Panc1 (cell line): Measurements from ENCODE around the gene TBX21. TPM values are rescaled to one million over a fixed set of nuclear protein-coding genes. Genes with fewer than 3 reads are reported as not detected.

Experiments
- ATAC-seq: fragments of 200-7000 bp; cut with Tn5 transposase; 2 replicates; pipeline ENCODE4 v1.9.1; 2020; ENCODE audit warnings: mild to moderate bottlenecking, moderate library complexity
- BruUV-seq: library from RNA; stranded (reverse); fragments of 400-500 nt; replicated peaks from 2 replicates; lab custom pipeline; 2021; lab: Mats Ljungman, UMichigan
- CTCF ChIA-PET: fragments of 300-600 bp; sonication (Branson Sonifier 250); formaldehyde crosslinking; loops from one replicate; lab custom pipeline; 2022; ENCODE audit warnings: antibody characterized with exemption; lab: Charles Lee
- POLR2A ChIA-PET: fragments of 300-600 bp; sonication (Branson Sonifier 250); formaldehyde crosslinking; loops from one replicate; lab custom pipeline; 2022; ENCODE audit warnings: antibody characterized with exemption; lab: Charles Lee
- DNase-seq: peaks from one replicate; pipeline ENCODE4 v3.0.0-alpha.2; 2010; ENCODE audit warnings: low read depth, low spot score
- H3K27ac ChIP-seq: 2 replicates; pipeline ENCODE4 v1.5.1; 2011; ENCODE audit warnings: mild to moderate bottlenecking, low read length, inconsistent platforms
- H3K27me3 ChIP-seq: fragments of 200-500 bp; sonication (Bioruptor generic); 2 replicates; pipeline ENCODE4 v1.6.0; 2014; ENCODE audit warnings: low read length, inconsistent platforms; ENCODE audit not compliant: control insufficient read depth, insufficient read depth
- H3K36me3 ChIP-seq: fragments of 200-500 bp; sonication (Bioruptor generic); 2 replicates; pipeline ENCODE4 v1.5.1; 2014; ENCODE audit warnings: inconsistent platforms, mild to moderate bottlenecking, low read length, moderate library complexity; ENCODE audit not compliant: control insufficient read depth, insufficient read depth
- H3K4me1 ChIP-seq: 2 replicates; pipeline ENCODE4 v1.5.1; 2011; ENCODE audit warnings: inconsistent platforms, mild to moderate bottlenecking, low read length, moderate library complexity; ENCODE audit not compliant: control insufficient read depth, insufficient read depth
- H3K4me3 ChIP-seq, 2 experiments: 2 replicates each; pipeline ENCODE4 v1.5.1; 2011 to 2012; ENCODE audit warnings: low read depth in 2 of 2, low read length in 2 of 2, mild to moderate bottlenecking in 2 of 2, inconsistent platforms in 1 of 2, moderate library complexity in 1 of 2
- H3K9me3 ChIP-seq: fragments of 200-500 bp; sonication (Bioruptor generic); 2 replicates; pipeline ENCODE4 v1.5.1; 2014; ENCODE audit warnings: low read depth, mild to moderate bottlenecking, inconsistent platforms, low read length, moderate library complexity; ENCODE audit not compliant: control insufficient read depth, insufficient read depth
- POLR2AphosphoS5 ChIP-seq: IDR thresholded peaks from 2 replicates; pipeline ENCODE4 v1.6.1; 2012; ENCODE audit warnings: mild to moderate bottlenecking, low read depth, low read length, moderate library complexity
- REST ChIP-seq, 2 experiments: IDR thresholded peaks; 2 replicates each; pipeline ENCODE4 v1.6.1; 2011 to 2012; ENCODE audit warnings: low read depth in 2 of 2, control low read depth in 1 of 2, low read length in 1 of 2, mild to moderate bottlenecking in 1 of 2, moderate library complexity in 1 of 2; ENCODE audit not compliant: insufficient read depth in 1 of 2
- SIN3A ChIP-seq: IDR thresholded peaks from 2 replicates; pipeline ENCODE4 v1.6.1; 2012; ENCODE audit warnings: low read depth, mild to moderate bottlenecking, low read length, moderate library complexity, borderline replicate concordance; ENCODE audit not compliant: insufficient read depth
- TCF7L2 ChIP-seq: IDR thresholded peaks from 2 replicates; pipeline ENCODE4 v1.6.1; 2011; ENCODE audit warnings: mild to moderate bottlenecking, low read depth, low read length, inconsistent platforms
- in situ Hi-C: cut with HindIII; loops from 2 replicates; pipeline ENCODE4 v1.10.0; 2016; ENCODE audit warnings: low sequenced_read_pairs, low pct_unique_long_range_greater_than_20kb
- intact Hi-C: fragments of 100-400 bp; cut with micrococcal nuclease; formaldehyde crosslinking; loops from one replicate; pipeline ENCODE4 v1.10.0; 2022; ENCODE audit not compliant: unreplicated experiment
- total RNA-seq: library from RNA; stranded (reverse); gene quantifications from one replicate; pipeline ENCODE4 v1.2.1, GENCODE V29; 2021; ENCODE audit not compliant: unreplicated experiment
- TF ChIP-seq, protein P1 (sequence below): fragments of 450-650 bp; IDR thresholded peaks from 2 replicates; pipeline ENCODE4 v1.5.1; 2017; ENCODE audit warnings: mild to moderate bottlenecking

TBX21 gene
- total RNA-seq, 1 experiment from 2014 or later = 0.10 TPM

DNA sequence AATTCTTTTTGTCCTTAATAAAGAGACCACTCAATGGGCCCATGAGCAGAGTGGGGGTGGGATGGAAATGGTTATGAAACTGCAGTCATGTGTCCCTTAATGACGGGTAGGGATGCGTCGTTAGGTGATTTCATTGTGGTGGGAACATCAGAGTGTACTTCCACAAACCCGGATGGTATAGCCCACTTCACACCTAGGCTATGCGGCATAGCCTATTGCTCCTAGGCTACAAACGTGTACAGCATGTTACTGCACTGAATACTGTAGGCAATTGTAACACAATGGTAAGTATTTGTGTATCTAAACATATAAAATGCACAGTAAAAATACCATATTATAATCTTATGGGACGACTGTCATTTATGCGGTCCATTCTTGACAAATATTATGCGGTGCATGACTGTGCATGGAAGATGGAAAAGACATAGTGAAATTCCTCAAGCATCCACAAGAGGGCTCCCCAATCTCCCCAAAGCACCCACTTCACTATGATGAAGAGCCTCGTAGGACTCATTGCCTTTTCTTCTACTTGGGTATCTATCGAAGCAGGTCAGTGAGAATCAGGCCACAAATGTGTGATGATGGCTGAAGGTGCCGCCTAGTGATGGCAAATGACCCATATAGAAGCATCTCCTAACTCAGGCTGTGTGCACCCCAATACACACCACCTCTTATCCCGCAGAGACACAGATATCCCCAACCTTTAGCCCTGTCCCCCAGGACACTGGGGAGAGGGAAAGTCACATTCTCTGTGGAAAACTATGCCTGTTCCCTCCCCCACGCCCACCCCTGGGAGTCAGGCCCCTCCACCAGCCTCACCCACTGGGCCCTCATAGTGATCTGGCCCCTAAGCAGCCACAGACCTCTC is 43.5 kb downstream of the TBX21 start:
- intact Hi-C loops = no loop called here
- BruUV-seq = no TSS peak
- ChIA-PET POLR2A (no interaction called here), CTCF (no interaction called here)
- Histone ChIP-seq H3K27me3 (peaks cover 8% of the 10 kb centered on the region), H3K9me3 (peaks cover under 1% of the 10 kb centered on the region; the same call in 1 of the 2 replicates), H3K36me3 (no peaks in the 10 kb centered on the region), H3K4me3 (no peak overlapping the region), H3K27ac (no peak overlapping the region), H3K4me1 (no peaks in the 10 kb centered on the region)
- TF ChIP-seq, protein P1, sequence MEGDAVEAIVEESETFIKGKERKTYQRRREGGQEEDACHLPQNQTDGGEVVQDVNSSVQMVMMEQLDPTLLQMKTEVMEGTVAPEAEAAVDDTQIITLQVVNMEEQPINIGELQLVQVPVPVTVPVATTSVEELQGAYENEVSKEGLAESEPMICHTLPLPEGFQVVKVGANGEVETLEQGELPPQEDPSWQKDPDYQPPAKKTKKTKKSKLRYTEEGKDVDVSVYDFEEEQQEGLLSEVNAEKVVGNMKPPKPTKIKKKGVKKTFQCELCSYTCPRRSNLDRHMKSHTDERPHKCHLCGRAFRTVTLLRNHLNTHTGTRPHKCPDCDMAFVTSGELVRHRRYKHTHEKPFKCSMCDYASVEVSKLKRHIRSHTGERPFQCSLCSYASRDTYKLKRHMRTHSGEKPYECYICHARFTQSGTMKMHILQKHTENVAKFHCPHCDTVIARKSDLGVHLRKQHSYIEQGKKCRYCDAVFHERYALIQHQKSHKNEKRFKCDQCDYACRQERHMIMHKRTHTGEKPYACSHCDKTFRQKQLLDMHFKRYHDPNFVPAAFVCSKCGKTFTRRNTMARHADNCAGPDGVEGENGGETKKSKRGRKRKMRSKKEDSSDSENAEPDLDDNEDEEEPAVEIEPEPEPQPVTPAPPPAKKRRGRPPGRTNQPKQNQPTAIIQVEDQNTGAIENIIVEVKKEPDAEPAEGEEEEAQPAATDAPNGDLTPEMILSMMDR = peak; percentile 92
- no peak for TF ChIP-seq TCF7L2
- ATAC-seq = peak; percentile 92
- DNase-seq = peak; percentile 17
- in situ Hi-C loops = no loop called here

- in situ Hi-C loops (no loop called here), intact Hi-C loops (no loop called here)
- peaks cover 8% of the 10 kb centered on the region for H3K27me3 ChIP-seq
- POLR2A ChIA-PET = no interaction called here
- ATAC-seq = no peak
- no peaks in the 10 kb centered on the region for H3K4me1 ChIP-seq
- H3K36me3 ChIP-seq = no peaks in the 10 kb centered on the region
- no peaks in the 10 kb centered on the region for H3K9me3 ChIP-seq
- H3K4me3 ChIP-seq = no peak overlapping the region
- CTCF ChIA-PET = interaction anchor here (0.6 kb wide), 1 partner anchor 17 kb away, joined by 8 read pairs; no protein-coding TSS in a partner anchor
- DNase-seq = no peak
- no peak overlapping the region for H3K27ac ChIP-seq
- BruUV-seq = no TSS peak
- TF ChIP-seq TCF7L2 (no peak), SIN3A (no peak), POLR2AphosphoS5 (no peak), REST (IDR thresholded peaks at IDR 0.05; ENCODE audit: insufficient read depth in 1 of 2, low read depth in 2 of 2, low read length in 1 of 2) (no peak)
- TF ChIP-seq, protein P1 = no peak
Observed at GRCh38 chr17:47778184-47778635, 45.2 kb downstream of the TBX21 start.
